Smooth muscle cell (in vitro differentiated cells): ENCODE data around the gene ZNF823. TPM values are rescaled to one million over a fixed set of nuclear protein-coding genes. Genes with fewer than 3 reads are reported as not detected.
"Not testable (repeated sequence)": the region's sequence is repeated elsewhere in the genome, so short reads cannot be mapped to it uniquely, and the experiment has no call there.

Source experiments
- DNase-seq: peaks from one replicate; lab custom pipeline; 2025; ENCODE audit not compliant: unreplicated experiment; lab: John Stamatoyannopoulos, UW
- H2AFZ ChIP-seq: fragments of 200-600 bp; sonication (generic); 2 replicates; pipeline ENCODE4 v1.6.0; 2016; ENCODE audit warnings: antibody characterized with exemption, low read depth, mild to moderate bottlenecking
- H3F3A ChIP-seq: fragments of 200-600 bp; sonication (generic); 2 replicates; pipeline ENCODE4 v1.6.0; 2017; ENCODE audit warnings: antibody characterized with exemption, low read depth
- H3K27ac ChIP-seq: fragments of 200-600 bp; sonication (generic); 2 replicates; pipeline ENCODE4 v1.5.1; 2016; ENCODE audit warnings: low read depth, mild to moderate bottlenecking
- H3K27me3 ChIP-seq: fragments of 200-600 bp; sonication (generic); 2 replicates; pipeline ENCODE4 v1.6.1; 2016; ENCODE audit warnings: low read depth, mild to moderate bottlenecking
- H3K36me3 ChIP-seq: fragments of 200-600 bp; sonication (generic); 2 replicates; pipeline ENCODE4 v1.5.1; 2016; ENCODE audit warnings: low read depth
- H3K4me1 ChIP-seq: fragments of 200-600 bp; sonication (generic); 2 replicates; pipeline ENCODE4 v1.5.1; 2016; ENCODE audit warnings: low read depth
- H3K4me2 ChIP-seq: fragments of 200-600 bp; sonication (generic); 2 replicates; pipeline ENCODE4 v1.6.0; 2016; ENCODE audit warnings: mild to moderate bottlenecking
- H3K4me3 ChIP-seq: fragments of 200-600 bp; sonication (generic); 2 replicates; pipeline ENCODE4 v1.5.1; 2016; ENCODE audit warnings: mild to moderate bottlenecking
- H3K79me2 ChIP-seq: fragments of 200-600 bp; sonication (generic); 2 replicates; pipeline ENCODE4 v1.6.0; 2016; ENCODE audit warnings: low read depth, mild to moderate bottlenecking
- H3K9ac ChIP-seq: fragments of 200-600 bp; sonication (generic); 2 replicates; pipeline ENCODE4 v1.6.0; 2016; ENCODE audit warnings: low read depth
- H3K9me3 ChIP-seq: fragments of 200-600 bp; sonication (generic); replicated peaks from 2 replicates; pipeline ENCODE4 v1.5.1; 2016; ENCODE audit warnings: low read depth
- H4K20me1 ChIP-seq: fragments of 200-600 bp; sonication (generic); 2 replicates; pipeline ENCODE4 v1.6.0; 2016; ENCODE audit warnings: low read depth
- WGBS: methylation state at CpG from one replicate; pipeline ENCODE4 v1.1.7; 2016; ENCODE audit warnings: low lambda C conversion rate; 5-methylcytosine and 5-hydroxymethylcytosine counted together
- polyA plus RNA-seq: library from polyadenylated mRNA; unstranded; fragments of >200 nt; fragmentation: Nextera tagmentation; extraction: Ambion mirVana; gene quantifications from 2 replicates; pipeline ENCODE4 v1.2.1, GENCODE V29; 2016
- total RNA-seq: library from RNA; depleted of rRNA; stranded (reverse); fragments of >200 nt; gene quantifications from 2 replicates; pipeline ENCODE4 v1.2.3, GENCODE V29; 2014
- TF ChIP-seq, protein P1 (sequence below): fragments of 200-600 bp; sonication (generic); IDR thresholded peaks from 2 replicates; pipeline ENCODE4 v1.5.1; 2017; ENCODE audit warnings: borderline replicate concordance, mild to moderate bottlenecking, antibody characterized with exemption; ENCODE audit not compliant: insufficient read depth, poor library complexity, severe bottlenecking

Gene ZNF823
- total and polyA plus RNA-seq, 2 experiments from 2014 or later: 1.0 to 5.7 TPM

- 94% methylated on average over 1 of the region's 1 CpG for WGBS
- H4K20me1 ChIP-seq: no peaks in the 10 kb centered on the region
These were observed 45.0 kb upstream of the ZNF823 start for GRCh38 chr19:11783767-11784166.

DNA sequence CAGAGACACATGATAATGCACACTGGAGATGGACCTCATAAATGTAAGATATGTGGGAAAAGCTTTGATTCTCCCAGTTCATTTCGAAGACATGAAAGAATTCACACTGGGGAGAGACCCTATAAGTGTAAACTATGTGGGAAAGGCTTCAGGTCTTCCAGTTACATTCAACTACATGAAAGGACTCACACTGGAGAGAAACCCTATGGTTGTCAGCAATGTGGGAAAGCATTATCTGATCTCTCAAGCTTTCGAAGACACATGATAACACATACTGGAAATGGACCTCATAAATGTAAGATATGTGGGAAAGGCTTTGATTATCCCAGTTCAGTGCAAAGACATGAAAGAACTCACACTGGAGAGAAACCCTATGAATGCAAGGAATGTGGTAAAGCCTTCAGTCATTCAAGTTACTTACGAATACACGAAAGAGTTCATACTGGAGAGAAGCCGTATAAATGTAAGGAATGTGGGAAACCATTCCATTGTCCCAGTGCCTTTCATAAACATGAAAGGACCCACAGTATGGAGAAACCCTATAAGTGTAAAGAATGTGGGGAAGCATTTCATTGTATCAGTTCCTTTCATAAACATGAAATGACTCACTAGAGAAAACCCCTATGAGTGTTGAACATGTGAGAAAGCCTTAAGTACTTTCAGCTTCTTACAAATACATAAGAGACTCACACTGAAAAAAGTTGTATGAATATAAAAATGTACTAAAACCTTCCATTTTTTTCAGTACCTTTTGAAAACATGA is 42.7 kb upstream of the ZNF823 start:
- no peak overlapping the region for H3K9ac ChIP-seq

More at GRCh38 chr19:11783767-11784166, 45.0 kb upstream of the ZNF823 start:
- H3K27ac ChIP-seq: no peak overlapping the region
- TF ChIP-seq, protein P1, sequence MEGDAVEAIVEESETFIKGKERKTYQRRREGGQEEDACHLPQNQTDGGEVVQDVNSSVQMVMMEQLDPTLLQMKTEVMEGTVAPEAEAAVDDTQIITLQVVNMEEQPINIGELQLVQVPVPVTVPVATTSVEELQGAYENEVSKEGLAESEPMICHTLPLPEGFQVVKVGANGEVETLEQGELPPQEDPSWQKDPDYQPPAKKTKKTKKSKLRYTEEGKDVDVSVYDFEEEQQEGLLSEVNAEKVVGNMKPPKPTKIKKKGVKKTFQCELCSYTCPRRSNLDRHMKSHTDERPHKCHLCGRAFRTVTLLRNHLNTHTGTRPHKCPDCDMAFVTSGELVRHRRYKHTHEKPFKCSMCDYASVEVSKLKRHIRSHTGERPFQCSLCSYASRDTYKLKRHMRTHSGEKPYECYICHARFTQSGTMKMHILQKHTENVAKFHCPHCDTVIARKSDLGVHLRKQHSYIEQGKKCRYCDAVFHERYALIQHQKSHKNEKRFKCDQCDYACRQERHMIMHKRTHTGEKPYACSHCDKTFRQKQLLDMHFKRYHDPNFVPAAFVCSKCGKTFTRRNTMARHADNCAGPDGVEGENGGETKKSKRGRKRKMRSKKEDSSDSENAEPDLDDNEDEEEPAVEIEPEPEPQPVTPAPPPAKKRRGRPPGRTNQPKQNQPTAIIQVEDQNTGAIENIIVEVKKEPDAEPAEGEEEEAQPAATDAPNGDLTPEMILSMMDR: no peak
- H3K4me3 ChIP-seq: no peak overlapping the region
- H3K9me3 ChIP-seq: peaks cover 54% of the 10 kb centered on the region
- H2AFZ ChIP-seq: no peak overlapping the region
- H3F3A ChIP-seq: no peaks in the 10 kb centered on the region
- H3K36me3 ChIP-seq: peaks cover 47% of the 10 kb centered on the region
- H3K4me2 ChIP-seq: no peak overlapping the region
- H3K9ac ChIP-seq: no peak overlapping the region
- no peaks in the 10 kb centered on the region for H3K27me3 ChIP-seq
- H3K79me2 ChIP-seq: no peaks in the 10 kb centered on the region
- no peak for DNase-seq
- no peaks in the 10 kb centered on the region for H3K4me1 ChIP-seq

DNA sequence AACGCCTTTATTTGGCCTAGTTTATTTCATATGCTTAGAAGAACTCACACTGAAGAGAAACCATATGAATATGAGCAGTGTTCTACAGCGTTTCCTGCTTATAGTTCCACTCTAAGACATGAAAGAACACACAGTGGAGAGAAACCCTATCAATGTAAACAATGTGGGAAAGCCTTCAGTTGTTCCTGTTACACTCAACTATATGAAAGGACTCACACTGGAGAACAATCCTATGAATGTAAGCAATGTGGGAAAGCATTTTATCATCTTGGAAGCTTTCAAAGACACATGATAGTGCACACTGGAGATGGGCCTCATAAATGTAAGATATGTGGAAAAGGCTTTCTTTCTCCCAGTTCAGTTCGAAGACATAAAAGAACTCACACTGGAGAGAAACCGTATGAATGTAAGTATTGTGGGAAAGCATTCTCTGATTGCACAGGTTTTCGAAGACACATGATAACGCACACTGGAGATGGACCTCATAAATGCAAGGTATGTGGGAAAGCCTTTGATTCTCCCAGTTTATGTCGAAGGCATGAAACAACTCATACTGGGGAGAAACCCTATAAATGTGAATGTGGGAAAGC is 41.8 kb upstream of the ZNF823 start:
- Histone ChIP-seq H3K36me3 (peaks cover 65% of the 10 kb centered on the region), H2AFZ (no peak overlapping the region), H3K79me2 (no peaks in the 10 kb centered on the region), H3K9me3 (peaks cover 50% of the 10 kb centered on the region), H4K20me1 (no peaks in the 10 kb centered on the region), H3K27me3 (no peaks in the 10 kb centered on the region), H3K4me1 (no peaks in the 10 kb centered on the region), H3F3A (no peaks in the 10 kb centered on the region), H3K4me3 (peak overlapping the region; percentile 22), H3K4me2 (no peak overlapping the region), H3K27ac (no peak overlapping the region), H3K9ac (no peak overlapping the region)
- TF ChIP-seq, protein P1: no peak
- DNase-seq: no peak
- WGBS: 96% methylated on average over 7 of the region's 7 CpGs

More for the DNA sequence above, 42.7 kb upstream of the ZNF823 start:
- DNase-seq: no peak
- Histone ChIP-seq H3K79me2 (no peaks in the 10 kb centered on the region), H3K4me3 (peak overlapping the region; percentile 22), H3K4me1 (no peaks in the 10 kb centered on the region), H2AFZ (no peak overlapping the region), H3K36me3 (peaks cover 65% of the 10 kb centered on the region), H4K20me1 (no peaks in the 10 kb centered on the region), H3K27me3 (no peaks in the 10 kb centered on the region), H3K9me3 (peaks cover 54% of the 10 kb centered on the region), H3K4me2 (no peak overlapping the region), H3K27ac (no peak overlapping the region), H3F3A (no peaks in the 10 kb centered on the region)
- TF ChIP-seq, protein P1: no peak
- 96% methylated on average over 5 of the region's 5 CpGs for WGBS

- H3K27ac ChIP-seq, H3K4me1 ChIP-seq, H2AFZ ChIP-seq, H4K20me1 ChIP-seq, H3F3A ChIP-seq, H3K4me3 ChIP-seq, H3K27me3 ChIP-seq, DNase-seq, H3K4me2 ChIP-seq, H3K9ac ChIP-seq: not testable (repeated sequence)
- H3K79me2 ChIP-seq: peaks cover 10% of the 10 kb centered on the region
- H3K9me3 ChIP-seq: peaks cover 31% of the 10 kb centered on the region
- peaks cover 47% of the 10 kb centered on the region for H3K36me3 ChIP-seq
- 97% methylated on average over 11 of the region's 11 CpGs for WGBS
These were observed 37.9 kb upstream of the ZNF823 start for GRCh38 chr19:11776669-11777068.

- H3K27ac ChIP-seq, H3K9ac ChIP-seq, H2AFZ ChIP-seq, H3K9me3 ChIP-seq, H3K36me3 ChIP-seq, H3K4me1 ChIP-seq, DNase-seq, H3K27me3 ChIP-seq, H3F3A ChIP-seq, H4K20me1 ChIP-seq, H3K4me2 ChIP-seq, H3K4me3 ChIP-seq: not testable (repeated sequence)
- WGBS: 61% methylated on average over 11 of the region's 11 CpGs
- peaks cover 10% of the 10 kb centered on the region for H3K79me2 ChIP-seq
These were observed 32.8 kb upstream of the ZNF823 start for GRCh38 chr19:11771520-11771919.
